ENCODE results near the gene SDK1.

SDK1 gene

DNA sequence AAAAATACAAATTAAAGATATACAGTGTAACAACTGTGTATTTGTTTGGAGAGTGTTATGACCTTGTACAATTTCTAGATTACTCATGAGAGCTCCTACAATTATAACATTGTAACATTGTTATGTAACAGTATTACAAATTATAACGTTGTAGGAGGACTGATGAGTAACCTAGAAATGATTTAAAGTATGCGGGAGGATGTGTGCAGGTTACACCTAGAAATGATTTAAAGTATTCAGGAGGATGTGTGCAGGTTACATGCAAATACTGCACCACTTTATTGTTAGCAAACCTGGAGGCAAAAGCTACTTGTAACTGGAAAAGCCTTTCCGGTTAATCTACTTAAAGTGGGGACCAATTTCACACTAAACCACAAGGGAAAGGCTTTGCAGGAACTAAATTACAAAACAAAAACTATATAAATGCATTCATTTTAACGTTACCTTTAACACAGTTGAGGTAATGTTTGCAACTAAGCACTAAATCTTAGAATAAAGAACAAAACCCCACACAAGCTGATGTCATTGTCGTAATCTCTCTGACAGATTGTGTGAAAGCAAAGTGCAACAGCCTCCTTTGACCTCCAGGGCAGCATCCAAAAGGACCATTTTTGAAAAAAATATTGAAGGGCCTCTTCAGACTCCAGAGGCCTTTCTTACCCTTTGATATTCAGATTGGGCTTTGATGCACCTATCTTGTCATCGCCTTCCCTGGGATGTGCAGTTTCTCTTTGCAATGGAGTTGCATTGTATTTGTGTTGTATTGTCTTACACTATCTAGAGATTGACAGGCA, 858.9 kb downstream of the SDK1 start:
- Histone ChIP-seq H3K4me2 (ENCODE audit: insufficient read depth, low read length) (no peak overlapping the region), H3K9ac (ENCODE audit: low read depth, low read length) (no peak overlapping the region), H3K9me3 (ENCODE audit: insufficient read depth, low read length, severe bottlenecking) (no peaks in the 10 kb centered on the region), H3K27me3 (ENCODE audit: insufficient read depth, low read length, poor library complexity) (peaks cover 12% of the 10 kb centered on the region), H3K4me1 (ENCODE audit: insufficient read depth, low read length) (no peaks in the 10 kb centered on the region), H3K36me3 (ENCODE audit: insufficient read depth, low read length) (no peaks in the 10 kb centered on the region), H4K20me1 (ENCODE audit: insufficient read depth, low read length) (no peaks in the 10 kb centered on the region), H3K4me3 (ENCODE audit: low read depth in 1 of 2, low read length in 2 of 2) (no peak overlapping the region), H3K79me2 (ENCODE audit: insufficient read depth, low read length) (no peaks in the 10 kb centered on the region), H2AFZ (ENCODE audit: low read depth, low read length) (no peak overlapping the region), H3K27ac (ENCODE audit: low read length) (no peak overlapping the region)
- DNase-seq (no peak), ATAC-seq (ENCODE audit: insufficient read depth, low read depth) (no peak)
- TF ChIP-seq EZH2 (IDR thresholded peaks at IDR 0.05; ENCODE audit: borderline replicate concordance, low read depth, low read length, severe bottlenecking) = no peak
- TF ChIP-seq, protein P1, sequence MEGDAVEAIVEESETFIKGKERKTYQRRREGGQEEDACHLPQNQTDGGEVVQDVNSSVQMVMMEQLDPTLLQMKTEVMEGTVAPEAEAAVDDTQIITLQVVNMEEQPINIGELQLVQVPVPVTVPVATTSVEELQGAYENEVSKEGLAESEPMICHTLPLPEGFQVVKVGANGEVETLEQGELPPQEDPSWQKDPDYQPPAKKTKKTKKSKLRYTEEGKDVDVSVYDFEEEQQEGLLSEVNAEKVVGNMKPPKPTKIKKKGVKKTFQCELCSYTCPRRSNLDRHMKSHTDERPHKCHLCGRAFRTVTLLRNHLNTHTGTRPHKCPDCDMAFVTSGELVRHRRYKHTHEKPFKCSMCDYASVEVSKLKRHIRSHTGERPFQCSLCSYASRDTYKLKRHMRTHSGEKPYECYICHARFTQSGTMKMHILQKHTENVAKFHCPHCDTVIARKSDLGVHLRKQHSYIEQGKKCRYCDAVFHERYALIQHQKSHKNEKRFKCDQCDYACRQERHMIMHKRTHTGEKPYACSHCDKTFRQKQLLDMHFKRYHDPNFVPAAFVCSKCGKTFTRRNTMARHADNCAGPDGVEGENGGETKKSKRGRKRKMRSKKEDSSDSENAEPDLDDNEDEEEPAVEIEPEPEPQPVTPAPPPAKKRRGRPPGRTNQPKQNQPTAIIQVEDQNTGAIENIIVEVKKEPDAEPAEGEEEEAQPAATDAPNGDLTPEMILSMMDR (IDR thresholded peaks at IDR 0.05; ENCODE audit: borderline replicate concordance, extremely low read depth, low read length, poor library complexity, severe bottlenecking) = no peak

DNA sequence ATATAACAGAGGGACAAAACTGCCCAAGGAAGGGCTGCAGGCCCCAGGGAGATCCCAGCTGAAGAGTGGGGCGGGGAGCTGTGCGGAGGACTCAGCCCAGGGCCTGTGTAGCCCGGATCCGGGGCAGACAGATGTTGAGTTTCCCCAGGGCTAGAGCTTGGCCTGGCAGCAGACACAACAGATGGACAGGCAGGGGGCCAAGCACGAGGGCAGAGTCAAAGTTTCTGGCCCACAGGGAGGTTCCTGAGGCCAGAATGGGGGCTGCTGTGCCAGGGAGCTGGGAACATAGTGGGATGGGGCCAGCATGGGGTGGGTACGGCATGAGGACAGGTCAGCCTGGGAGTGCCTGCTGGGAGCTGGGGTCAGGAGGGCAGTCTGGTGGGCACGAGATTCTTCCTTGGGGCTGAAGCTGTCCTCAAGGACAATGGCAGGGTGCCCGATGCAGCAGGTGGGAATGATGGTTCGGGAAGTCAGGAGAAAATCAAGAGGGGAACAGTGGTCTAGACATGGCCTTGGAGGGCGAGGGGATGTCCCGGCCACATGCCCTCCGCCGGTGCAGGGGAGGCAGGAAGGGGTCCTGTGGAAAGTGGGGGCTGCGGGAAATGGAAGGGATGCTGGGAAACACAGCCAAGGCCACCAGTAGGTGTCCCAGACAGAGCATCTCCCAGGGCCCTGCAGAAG, 862.0 kb downstream of the SDK1 start:
- H3K36me3 ChIP-seq (ENCODE audit: insufficient read depth, low read length) = no peaks in the 10 kb centered on the region
- DNase-seq (no peak), ATAC-seq (ENCODE audit: insufficient read depth, low read depth) (no peak)
- H3K9ac ChIP-seq (ENCODE audit: low read depth, low read length) = no peak overlapping the region
- TF ChIP-seq EZH2 (IDR thresholded peaks at IDR 0.05; ENCODE audit: borderline replicate concordance, low read depth, low read length, severe bottlenecking) = no peak
- H3K4me1 ChIP-seq (ENCODE audit: insufficient read depth, low read length) = no peaks in the 10 kb centered on the region
- peaks cover 11% of the 10 kb centered on the region for H3K27me3 ChIP-seq (ENCODE audit: insufficient read depth, low read length, poor library complexity)
- no peak overlapping the region for H2AFZ ChIP-seq (ENCODE audit: low read depth, low read length)
- H4K20me1 ChIP-seq (ENCODE audit: insufficient read depth, low read length) = no peaks in the 10 kb centered on the region
- no peaks in the 10 kb centered on the region for H3K9me3 ChIP-seq (ENCODE audit: insufficient read depth, low read length, severe bottlenecking)
- no peak overlapping the region for H3K4me3 ChIP-seq (ENCODE audit: low read depth in 1 of 2, low read length in 2 of 2)
- H3K4me2 ChIP-seq (ENCODE audit: insufficient read depth, low read length) = no peak overlapping the region
- H3K27ac ChIP-seq (ENCODE audit: low read length) = no peak overlapping the region
- H3K79me2 ChIP-seq (ENCODE audit: insufficient read depth, low read length) = no peaks in the 10 kb centered on the region

DNA sequence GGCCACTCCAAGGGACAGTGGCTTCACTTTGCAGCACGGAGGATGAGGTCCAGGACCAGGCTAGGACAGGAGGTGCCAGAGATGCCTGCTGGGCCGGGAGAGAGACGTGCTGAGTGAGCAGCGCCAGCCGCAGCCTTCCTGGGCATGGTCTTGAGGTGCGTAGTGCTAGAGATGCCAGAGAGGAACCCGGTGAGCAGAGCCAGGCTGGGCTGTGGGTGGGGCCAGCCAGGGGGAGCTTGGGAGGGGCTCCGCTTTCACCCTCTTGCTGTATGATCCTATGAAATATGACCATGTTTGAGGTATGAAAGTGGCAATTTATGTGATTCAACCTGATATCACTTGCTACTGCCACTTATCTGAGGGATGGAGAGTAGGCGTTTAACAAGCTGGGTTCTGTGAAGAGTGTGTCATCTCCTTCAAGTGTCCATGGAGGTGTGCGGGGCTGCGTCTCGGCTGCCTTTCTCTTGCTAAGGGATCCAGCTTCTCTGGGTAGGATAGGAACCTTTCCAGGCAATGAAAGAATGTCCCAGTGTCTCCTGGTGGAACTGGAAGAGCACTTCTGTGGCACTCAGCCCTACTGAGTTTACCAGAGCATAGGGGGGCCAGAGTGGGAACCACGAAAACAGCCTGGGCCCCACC, 862.6 kb downstream of the SDK1 start:
- H3K4me1 ChIP-seq (ENCODE audit: insufficient read depth, low read length) = no peaks in the 10 kb centered on the region
- no peak overlapping the region for H2AFZ ChIP-seq (ENCODE audit: low read depth, low read length)
- H3K4me2 ChIP-seq (ENCODE audit: insufficient read depth, low read length) = no peak overlapping the region
- peaks cover 9% of the 10 kb centered on the region for H3K27me3 ChIP-seq (ENCODE audit: insufficient read depth, low read length, poor library complexity)
- no peak for DNase-seq
- TF ChIP-seq, protein P1 (IDR thresholded peaks at IDR 0.05; ENCODE audit: borderline replicate concordance, extremely low read depth, low read length, poor library complexity, severe bottlenecking) = no peak
- TF ChIP-seq EZH2 (IDR thresholded peaks at IDR 0.05; ENCODE audit: borderline replicate concordance, low read depth, low read length, severe bottlenecking) = no peak
- H3K27ac ChIP-seq (ENCODE audit: low read length) = no peak overlapping the region
- ATAC-seq (ENCODE audit: insufficient read depth, low read depth) = no peak
- no peaks in the 10 kb centered on the region for H3K9me3 ChIP-seq (ENCODE audit: insufficient read depth, low read length, severe bottlenecking)
- H3K4me3 ChIP-seq (ENCODE audit: low read depth in 1 of 2, low read length in 2 of 2) = no peak overlapping the region
- no peaks in the 10 kb centered on the region for H4K20me1 ChIP-seq (ENCODE audit: insufficient read depth, low read length)
- H3K79me2 ChIP-seq (ENCODE audit: insufficient read depth, low read length) = no peaks in the 10 kb centered on the region
- H3K36me3 ChIP-seq (ENCODE audit: insufficient read depth, low read length) = no peaks in the 10 kb centered on the region
- no peak overlapping the region for H3K9ac ChIP-seq (ENCODE audit: low read depth, low read length)

DNA sequence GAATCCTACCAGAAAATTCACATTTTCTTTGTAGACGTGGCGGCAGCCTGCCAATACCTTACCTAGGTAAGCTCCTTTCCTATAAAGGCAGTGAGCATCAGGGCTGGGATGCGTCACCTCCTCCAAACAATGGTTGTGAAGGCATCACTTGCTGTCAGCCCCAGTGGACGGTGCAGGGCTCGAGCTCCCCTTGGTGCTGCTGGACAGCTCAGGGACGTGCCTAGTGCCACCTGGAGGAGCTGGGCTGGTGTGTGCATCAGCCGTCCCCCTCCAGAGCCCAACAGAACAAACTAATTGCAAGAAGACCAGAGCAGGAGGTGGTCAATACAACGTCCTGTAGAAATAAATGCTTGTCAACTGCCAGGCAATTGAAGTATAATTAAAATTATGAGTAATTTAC, 863.5 kb downstream of the SDK1 start:
- H3K9me3 ChIP-seq (ENCODE audit: insufficient read depth, low read length, severe bottlenecking) = no peaks in the 10 kb centered on the region
- no peaks in the 10 kb centered on the region for H4K20me1 ChIP-seq (ENCODE audit: insufficient read depth, low read length)
- no peaks in the 10 kb centered on the region for H3K36me3 ChIP-seq (ENCODE audit: insufficient read depth, low read length)
- no peak overlapping the region for H3K27ac ChIP-seq (ENCODE audit: low read length)
- no peak overlapping the region for H3K4me3 ChIP-seq (ENCODE audit: low read depth in 1 of 2, low read length in 2 of 2)
- no peak overlapping the region for H3K4me2 ChIP-seq (ENCODE audit: insufficient read depth, low read length)
- DNase-seq (no peak), ATAC-seq (ENCODE audit: insufficient read depth, low read depth) (no peak)
- no peaks in the 10 kb centered on the region for H3K4me1 ChIP-seq (ENCODE audit: insufficient read depth, low read length)
- H3K27me3 ChIP-seq (ENCODE audit: insufficient read depth, low read length, poor library complexity) = peaks cover 3% of the 10 kb centered on the region
- H2AFZ ChIP-seq (ENCODE audit: low read depth, low read length) = no peak overlapping the region
- no peak for TF ChIP-seq EZH2 (IDR thresholded peaks at IDR 0.05; ENCODE audit: borderline replicate concordance, low read depth, low read length, severe bottlenecking)
- TF ChIP-seq, protein P1 (IDR thresholded peaks at IDR 0.05; ENCODE audit: borderline replicate concordance, extremely low read depth, low read length, poor library complexity, severe bottlenecking) = no peak
- H3K79me2 ChIP-seq (ENCODE audit: insufficient read depth, low read length) = no peaks in the 10 kb centered on the region
- no peak overlapping the region for H3K9ac ChIP-seq (ENCODE audit: low read depth, low read length)
